GM18858 (cell line): ENCODE results near the gene CLASP2.

Experiments
- ATAC-seq: cut with Tn5 transposase; IDR thresholded peaks from one replicate; pipeline ENCODE4 v1.9.1; 2021; ENCODE audit not compliant: unreplicated experiment

The CLASP2 gene

GRCh38 chr3:33547101-33547500 lies 171.0 kb downstream of the CLASP2 start:
- ATAC-seq = no peak

GRCh38 chr3:33544126-33544525 lies 173.9 kb downstream of the CLASP2 start:
- no peak for ATAC-seq

- no peak for ATAC-seq
Measured at GRCh38 chr3:33543601-33544000, 174.5 kb downstream of the CLASP2 start.

GRCh38 chr3:33541918-33542317 lies 176.1 kb downstream of the CLASP2 start:
- ATAC-seq = no peak

- no peak for ATAC-seq
Measured at GRCh38 chr3:33538678-33539339, 179.2 kb downstream of the CLASP2 start.

- no peak for ATAC-seq
Measured at GRCh38 chr3:33537133-33537532, 180.9 kb downstream of the CLASP2 start.

- ATAC-seq = no peak
Measured at GRCh38 chr3:33526787-33527186, 191.3 kb downstream of the CLASP2 start.

GRCh38 chr3:33525232-33525631 lies 192.8 kb downstream of the CLASP2 start:
- ATAC-seq = no peak

GRCh38 chr3:33523093-33523667 lies 194.9 kb downstream of the CLASP2 start:
- no peak for ATAC-seq

GRCh38 chr3:33521736-33522135 lies 196.3 kb downstream of the CLASP2 start:
- no peak for ATAC-seq

GRCh38 chr3:33513262-33513863 lies 204.7 kb downstream of the CLASP2 start:
- ATAC-seq = no peak

- ATAC-seq = no peak
Measured at GRCh38 chr3:33505027-33505426, 213.0 kb downstream of the CLASP2 start.

GRCh38 chr3:33496449-33496848 lies 221.6 kb downstream of the CLASP2 start:
- no peak for ATAC-seq

GRCh38 chr3:33491721-33492120 lies 226.3 kb downstream of the CLASP2 start:
- no peak for ATAC-seq

- ATAC-seq = no peak
Measured at GRCh38 chr3:33490641-33491241, 227.3 kb downstream of the CLASP2 start.

- no peak for ATAC-seq
Measured at GRCh38 chr3:33488683-33489082, 229.4 kb downstream of the CLASP2 start.

- ATAC-seq = no peak
Measured at GRCh38 chr3:33488246-33488645, 229.8 kb downstream of the CLASP2 start.

- ATAC-seq = no peak
Measured at GRCh38 chr3:33482111-33482521, 235.9 kb downstream of the CLASP2 start.

GRCh38 chr3:33474896-33475295 lies 243.2 kb downstream of the CLASP2 start:
- ATAC-seq = no peak

GRCh38 chr3:33473813-33474212 lies 244.2 kb downstream of the CLASP2 start:
- no peak for ATAC-seq

- no peak for ATAC-seq
Measured at GRCh38 chr3:33467786-33468185, 250.3 kb downstream of the CLASP2 start.

GRCh38 chr3:33461097-33461496 lies 257.0 kb downstream of the CLASP2 start:
- ATAC-seq = no peak
